GM21717 (cell line): ENCODE data around the gene DPH7.
"Not testable (repeated sequence)": the region's sequence is repeated elsewhere in the genome, so short reads cannot be mapped to it uniquely, and the experiment has no call there.

Experiments used
- ATAC-seq: cut with Tn5 transposase; IDR thresholded peaks from one replicate; pipeline ENCODE4 v1.9.1; 2021; ENCODE audit warnings: mild to moderate bottlenecking, moderate library complexity; ENCODE audit not compliant: unreplicated experiment

DPH7 gene

DNA sequence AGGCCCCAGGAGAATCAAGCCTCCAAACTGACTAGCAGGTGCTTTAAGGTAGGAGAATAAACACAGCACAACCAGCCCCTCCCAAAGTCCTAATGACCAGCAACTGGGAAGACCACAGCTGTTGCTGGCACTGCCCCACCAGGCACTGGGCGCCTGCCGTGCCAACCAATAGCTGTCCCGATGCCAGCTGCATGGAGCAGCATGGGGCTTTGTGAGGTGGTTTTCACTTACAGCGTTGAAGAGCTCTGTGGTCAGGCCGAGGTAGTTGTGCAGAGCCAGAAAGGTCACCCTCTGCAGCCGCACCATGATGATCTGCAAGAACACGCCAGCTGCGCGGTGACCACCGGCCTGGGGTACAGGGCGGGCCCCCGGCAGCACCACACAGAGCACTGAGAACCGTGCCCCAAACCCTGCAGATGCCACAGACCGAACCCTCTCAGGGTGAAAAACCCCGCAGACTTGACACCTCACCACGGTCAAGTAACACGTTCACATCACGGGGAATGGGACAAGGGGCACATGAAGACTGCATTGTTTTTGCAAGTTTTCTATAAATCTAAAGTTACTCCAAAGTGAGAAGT, 57.2 kb downstream of the DPH7 start:
- ATAC-seq: no peak

DNA sequence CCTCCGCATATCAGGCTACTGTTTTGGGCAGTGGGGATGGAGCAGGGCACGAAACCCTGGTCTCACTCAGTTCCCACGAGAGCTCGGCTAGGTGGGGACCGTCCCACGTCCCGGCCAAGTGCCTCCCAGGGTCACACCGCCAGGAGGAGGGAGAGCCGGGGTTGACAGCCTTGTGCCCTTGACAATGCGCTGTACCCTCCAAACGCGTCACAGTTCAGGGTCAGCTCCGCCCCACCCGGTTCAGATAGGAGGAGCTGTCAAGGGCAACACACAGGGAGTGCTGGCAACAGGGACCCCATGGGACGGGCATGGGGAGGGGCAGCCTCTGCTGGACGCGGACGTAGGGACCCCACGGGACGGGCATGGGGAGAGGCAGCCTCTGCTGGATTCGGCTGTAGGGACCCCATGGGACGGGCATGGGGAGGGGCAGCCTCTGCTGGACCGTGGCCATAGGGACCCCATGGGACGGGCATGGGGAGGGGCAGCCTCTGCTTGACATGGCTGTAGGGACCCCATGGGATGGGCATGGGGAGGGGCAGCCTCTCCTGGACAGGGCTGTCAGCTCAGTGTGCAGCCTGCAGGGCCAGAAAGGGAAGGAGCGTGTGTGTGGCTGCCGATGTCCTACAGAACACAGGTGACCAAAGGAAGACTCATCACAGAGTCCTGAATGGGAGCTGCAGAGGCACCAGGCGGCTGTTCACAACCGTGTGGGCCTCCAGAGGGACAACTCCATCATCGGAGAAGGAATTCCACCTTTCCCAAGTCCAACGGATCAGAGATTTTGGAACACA, 57.9 kb downstream of the DPH7 start:
- ATAC-seq: no peak

DNA sequence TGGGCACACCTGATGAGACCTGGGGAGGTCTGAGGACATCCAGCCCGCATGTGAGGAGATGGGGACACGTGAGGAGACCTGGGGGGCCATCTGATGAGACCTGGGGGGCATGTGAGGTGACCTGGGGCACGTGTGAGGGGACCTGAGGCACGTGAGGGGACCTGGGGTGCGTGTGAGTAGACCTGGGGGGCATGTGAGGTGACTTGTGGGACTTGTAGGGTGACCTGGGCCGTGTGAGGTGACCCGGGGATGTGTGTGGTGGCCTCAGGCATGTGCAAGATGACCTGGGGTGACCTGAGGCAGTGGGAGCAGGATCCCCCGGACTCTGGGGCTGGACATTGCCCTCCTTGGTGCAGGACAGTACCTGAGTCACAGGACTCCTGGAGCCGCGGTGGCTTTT, 59.2 kb downstream of the DPH7 start:
- ATAC-seq: no peak

DNA sequence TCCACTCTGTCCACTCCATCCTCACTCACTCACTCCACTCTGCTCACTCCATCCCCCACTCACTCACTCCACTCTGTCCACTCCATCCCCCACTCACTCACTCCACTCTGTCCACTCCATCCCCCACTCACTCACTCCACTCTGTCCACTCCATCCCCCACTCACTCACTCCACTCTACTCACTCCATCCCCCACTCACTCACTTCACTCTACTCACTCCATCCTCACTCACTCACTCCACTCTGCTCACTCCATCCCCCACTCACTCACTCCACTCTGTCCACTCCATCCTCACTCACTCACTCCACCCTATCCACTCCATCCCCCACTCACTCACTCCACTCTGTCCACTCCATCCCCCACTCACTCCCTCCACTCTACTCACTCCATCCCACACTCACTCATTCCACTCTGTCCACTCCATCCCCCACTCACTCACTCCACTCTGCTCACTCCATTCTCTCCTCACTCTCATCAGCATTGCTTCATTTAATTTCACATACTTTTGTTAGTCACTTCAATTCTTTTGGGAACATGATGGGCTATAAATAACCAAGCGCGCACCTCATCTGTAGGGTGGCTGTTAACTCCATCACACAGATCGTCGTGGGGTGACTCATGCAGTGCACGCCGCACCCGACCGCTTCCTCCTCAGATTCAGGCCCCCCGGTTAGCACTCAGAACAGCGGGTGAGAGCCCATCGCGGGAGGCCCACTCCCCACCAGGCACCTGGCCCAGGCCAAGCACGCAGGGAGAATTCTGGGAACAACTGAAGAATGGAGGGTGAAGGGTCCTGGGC, 59.9 kb downstream of the DPH7 start:
- ATAC-seq: not testable (repeated sequence)

DNA sequence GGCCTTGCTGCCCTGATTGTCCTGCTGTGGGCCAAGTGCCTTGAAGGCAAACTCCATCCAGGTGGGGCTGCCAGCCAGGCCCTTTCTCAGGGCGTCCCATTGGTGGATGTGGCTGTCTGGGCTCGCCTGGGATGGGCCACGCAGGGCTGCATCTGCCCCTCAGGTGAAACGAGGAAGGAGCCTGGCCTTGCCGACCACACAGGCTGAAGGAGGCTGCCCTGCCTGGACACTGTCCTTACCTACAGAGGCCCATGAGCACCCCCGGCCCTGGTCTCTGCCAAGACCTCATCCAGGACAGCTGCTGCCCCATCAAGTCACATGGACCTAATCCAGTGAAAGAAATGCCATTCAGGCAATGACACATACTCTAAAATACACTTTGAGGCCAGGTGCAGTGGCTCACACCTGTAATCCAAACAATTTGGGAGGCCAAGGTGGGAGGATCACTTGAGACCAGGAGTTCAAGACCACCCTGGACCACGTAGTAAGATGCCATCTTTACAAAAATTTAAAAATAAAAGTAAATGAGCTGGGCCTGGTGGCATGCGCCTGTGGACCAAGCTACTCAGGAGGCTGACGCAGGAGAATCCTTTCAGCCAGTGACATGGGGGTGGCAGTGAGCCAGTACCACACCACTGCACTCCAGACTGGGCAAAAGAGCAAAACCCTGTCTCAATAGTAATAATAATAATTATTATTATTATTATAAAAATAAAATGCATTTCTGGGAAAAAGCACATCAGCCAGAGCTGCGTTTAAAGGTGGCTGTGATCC, 62.4 kb downstream of the DPH7 start:
- ATAC-seq: no peak

DNA sequence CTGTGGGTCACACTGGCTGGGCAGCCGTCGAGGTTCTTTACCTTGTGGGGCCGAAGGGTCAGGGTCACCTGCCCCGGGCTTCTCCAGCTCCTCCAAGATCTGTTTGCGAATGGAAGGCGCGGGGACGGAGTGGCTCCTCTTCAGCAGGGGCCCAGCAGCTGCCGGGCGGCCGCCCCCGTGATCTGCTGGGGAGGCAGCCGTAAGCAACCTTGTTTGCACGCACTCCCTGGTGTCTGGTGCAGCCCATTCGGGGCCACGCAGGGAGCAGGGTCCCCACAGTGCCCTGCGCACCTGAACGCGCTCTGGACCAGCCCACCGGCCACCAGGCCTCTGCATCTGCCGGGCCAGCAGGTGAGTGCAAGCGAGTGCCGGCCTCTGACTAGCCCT, 63.4 kb downstream of the DPH7 start:
- ATAC-seq: no peak

DNA sequence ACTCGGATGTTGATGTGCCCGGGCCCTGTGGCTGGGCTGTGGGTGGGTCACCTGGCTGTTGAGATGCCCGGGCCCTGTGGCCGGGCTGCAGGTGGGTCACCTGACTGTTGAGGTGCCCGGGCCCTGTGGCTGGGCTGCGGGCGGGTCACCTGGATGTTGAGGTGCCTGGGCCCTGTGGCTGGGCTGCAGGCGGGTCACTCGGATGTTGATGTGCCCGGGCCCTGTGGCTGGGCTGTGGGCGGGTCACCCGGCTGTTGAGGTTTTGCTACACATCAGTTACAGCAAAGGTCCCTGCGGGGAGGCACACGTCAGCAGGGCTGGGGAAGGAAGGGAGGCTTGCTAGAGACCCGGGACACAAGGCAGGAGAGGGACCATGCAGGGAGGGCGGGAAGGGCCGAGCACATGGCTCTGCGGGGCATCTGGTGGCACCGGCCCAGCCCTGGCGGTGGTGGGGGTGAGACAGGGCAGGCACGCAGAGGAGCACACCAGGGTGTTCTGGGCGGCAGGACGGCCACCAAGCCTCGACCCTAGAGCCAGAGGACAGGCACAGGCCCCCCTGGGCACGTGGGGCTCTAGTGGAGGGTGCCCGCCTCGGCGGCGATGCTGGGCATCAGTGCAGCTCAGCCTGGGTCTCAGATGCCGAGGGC, 63.9 kb downstream of the DPH7 start:
- ATAC-seq: no peak

DNA sequence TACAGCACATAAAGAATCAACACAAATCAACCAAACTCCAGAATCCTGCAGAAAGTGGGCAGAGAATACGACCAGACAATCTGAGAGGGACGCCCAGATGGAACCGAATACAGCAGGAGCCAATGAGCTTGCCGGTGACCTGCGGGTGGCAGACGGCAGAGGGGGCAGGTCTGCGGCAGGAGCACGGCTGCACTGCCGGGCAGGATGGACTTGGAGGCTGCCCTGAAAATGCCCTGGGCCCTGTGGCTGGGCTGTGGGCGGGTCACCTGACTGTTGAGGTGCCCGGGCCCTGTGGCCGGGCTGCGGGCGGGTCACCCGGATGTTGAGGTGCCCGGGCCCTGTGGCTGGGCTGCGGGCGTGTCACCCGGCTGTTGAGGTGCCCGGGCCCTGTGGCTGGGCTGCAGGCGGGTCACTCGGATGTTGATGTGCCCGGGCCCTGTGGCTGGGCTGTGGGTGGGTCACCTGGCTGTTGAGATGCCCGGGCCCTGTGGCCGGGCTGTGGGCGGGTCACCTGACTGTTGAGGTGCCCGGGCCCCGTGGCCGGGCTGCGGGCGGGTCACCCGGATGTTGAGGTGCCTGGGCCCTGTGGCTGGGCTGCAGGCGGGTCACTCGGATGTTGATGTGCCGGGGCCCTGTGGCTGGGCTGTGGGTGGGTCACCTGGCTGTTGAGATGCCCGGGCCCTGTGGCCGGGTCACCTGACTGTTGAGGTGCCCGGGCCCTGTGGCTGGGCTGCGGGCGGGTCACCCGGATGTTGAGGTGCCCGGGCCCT, 64.7 kb downstream of the DPH7 start:
- ATAC-seq: not testable (repeated sequence)

DNA sequence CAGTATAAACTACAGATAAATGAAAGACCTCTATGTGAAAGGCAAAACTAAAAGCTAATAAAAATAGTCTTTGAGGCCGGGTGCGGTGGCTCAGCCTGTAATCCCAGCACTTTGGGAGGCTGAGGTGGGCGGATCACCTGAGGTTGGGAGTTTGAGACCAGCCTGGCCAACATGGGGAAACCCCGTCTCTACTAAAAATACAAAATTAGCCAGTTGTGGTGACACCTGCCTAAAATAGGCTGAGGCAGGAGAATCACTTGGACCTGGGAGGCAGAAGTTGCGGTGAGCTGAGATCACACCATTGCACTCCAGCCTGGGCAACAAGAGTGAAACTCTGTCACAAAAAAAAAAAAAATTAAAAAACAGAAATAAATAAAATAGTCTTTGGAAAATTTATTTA, 65.6 kb downstream of the DPH7 start:
- not testable (repeated sequence) for ATAC-seq

DNA sequence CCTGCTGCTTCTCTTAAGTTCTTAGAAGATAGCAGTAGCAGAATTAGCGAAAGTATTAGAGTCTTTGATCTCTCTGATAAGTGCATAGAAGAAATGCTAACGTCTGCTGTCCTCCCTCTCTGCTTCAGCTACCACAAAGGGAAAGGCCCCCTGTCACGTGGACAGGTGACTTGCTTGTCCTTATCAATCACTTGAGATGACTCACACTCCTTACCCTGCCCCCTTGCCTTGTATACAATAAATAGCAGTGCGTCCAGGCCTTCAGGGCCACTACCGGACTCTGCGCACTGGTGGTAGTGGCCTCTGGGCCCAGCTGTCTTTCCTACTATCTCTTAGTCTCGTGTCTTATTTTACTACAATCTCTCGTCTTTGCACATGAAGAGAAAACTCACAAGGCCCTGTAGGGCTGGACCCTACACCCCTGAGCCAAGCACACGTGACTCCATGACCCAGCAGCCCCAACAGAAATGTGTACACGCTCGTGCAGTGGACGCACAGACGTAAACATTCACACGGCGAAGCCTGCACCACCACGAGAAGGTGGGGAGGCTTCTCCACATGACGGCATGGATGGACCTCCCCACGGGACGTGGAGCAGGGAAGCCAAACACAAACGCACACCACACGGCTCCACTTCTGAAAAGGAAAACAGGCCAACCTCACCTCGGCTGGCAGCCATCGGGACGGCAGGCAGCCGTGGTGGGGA, 66.8 kb downstream of the DPH7 start:
- no peak for ATAC-seq

DNA sequence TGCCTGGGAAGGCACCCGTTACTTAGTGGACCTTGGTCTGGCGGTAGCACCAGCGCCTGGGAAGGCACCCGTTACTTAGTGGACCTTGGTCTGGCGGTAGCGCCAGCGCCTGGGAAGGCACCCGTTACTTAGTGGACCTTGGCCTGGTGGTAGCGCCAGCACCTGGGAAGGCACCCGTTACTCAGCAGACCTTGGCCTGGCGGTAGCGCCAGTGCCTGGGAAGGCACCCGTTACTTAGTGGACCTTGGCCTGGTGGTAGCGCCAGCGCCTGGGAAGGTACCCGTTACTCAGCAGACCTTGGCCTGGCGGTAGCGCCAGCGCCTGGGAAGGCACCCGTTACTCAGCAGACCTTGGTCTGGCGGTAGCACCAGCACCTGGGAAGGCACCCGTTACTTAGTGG, 67.6 kb downstream of the DPH7 start:
- not testable (repeated sequence) for ATAC-seq

DNA sequence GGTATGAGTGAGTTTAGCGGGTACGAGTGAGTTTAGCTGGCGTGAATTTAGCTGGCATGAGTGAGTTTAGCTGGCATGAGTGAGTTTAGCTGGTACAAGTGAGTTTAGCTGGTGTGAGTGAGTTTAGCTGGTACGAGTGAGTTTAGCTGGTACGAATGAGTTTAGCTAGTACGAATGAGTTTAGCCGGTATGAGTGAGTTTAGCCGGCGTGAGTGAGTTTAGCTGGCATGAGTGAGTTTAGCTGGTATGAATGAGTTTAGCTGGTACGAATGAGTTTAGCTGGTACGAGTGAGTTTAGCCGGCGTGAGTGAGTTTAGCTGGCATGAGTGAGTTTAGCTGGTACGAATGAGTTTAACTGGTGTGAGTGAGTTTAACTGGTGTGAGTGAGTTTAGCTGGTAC, 69.5 kb downstream of the DPH7 start:
- ATAC-seq: no peak

DNA sequence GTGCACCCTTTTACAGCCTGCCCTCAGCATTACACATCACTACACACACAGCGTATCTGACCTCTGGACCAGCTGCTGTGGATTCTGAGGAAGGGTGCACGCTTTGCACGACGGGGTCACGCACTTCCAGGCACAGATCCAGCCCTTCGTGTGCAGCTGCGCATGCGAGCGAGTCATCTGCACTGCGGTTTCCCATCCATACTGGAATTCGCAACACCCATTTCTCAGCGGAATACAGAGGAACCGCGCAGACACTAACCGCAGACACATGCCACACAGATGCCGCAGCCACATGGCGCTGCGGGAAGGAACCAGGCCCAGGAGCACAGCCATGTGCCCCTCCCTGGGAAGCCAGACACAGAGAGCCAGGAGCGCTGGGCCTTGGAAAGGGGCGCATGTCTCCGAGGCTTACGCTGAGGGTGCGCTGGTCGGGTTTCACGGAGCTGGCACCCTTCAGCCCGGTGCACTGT, 72.0 kb downstream of the DPH7 start:
- ATAC-seq: no peak

DNA sequence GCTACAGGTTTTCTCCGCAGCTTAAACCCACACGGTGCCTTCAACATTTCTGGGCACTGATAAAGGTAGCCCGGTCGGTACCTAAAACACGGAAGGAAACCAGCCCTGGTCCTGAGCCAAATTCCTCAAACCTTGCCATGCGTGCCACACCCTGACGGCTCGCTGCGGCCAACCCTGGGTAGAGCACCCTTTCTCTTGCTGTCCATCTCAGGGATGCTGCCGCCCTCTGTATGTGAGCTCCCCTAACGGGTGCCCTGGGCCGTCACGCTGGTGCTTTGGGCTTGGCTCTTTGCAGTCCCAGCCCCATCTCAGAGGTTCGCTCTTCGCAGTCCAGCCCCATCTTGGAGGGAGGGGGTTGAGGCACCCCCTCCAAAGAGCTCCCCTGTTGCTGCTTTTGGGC, 72.5 kb downstream of the DPH7 start:
- ATAC-seq: no peak

DNA sequence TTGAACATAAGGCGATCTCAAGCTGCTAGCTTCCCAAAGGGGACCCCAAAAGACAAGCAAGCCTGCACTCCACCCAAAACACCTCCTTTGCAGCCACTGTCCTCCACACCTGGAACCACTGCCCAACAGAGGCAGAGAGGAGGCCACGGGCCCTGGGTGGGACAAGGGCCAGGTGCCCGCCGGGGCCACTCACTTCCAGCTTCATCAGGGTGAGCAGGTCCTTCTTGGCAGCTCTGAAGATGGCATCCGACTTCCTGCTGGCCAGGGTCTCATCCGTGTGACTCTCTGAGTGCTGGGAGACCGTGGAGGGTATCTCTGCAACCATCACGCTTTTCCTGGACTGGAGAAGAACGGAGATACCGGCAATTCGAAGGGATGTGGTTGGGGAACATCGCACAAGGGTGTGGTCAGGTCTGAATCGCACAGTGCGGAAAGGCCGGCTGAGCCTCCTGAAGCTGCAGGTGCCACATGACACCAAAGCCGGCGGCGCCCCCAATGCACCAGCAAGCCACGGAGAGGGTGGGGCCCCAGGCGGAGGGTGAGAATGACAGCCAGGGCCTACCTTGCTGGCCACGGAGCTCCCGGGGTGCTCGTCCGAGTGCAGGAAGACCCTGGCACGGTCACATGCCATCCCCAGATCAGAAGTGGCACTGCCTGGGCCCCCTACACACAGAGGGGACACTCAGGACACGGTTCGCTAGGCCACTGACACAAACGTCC, 73.1 kb downstream of the DPH7 start:
- no peak for ATAC-seq
